GM13977 (cell line): ENCODE measurements around the gene DOCK9.

Experiments
- DNase-seq: peaks from one replicate; pipeline ENCODE4 v3.0.0; 2012; ENCODE audit warnings: low spot score
- in situ Hi-C: fragments of 300-500 bp; cut with MboI; formaldehyde crosslinking; loops from one replicate; pipeline ENCODE4 v1.12.0; 2022; ENCODE audit warnings: low sequenced_read_pairs, low pct_unique_long_range_greater_than_20kb, mixed read lengths, inconsistent platforms; ENCODE audit not compliant: unreplicated experiment
- TF ChIP-seq, protein P1 (sequence below): IDR thresholded peaks from 2 replicates; pipeline ENCODE4 v1.5.1; 2012; ENCODE audit warnings: mild to moderate bottlenecking, control low read depth; ENCODE audit not compliant: insufficient read depth; ENCODE audit errors: extremely low read depth, missing control alignments

DOCK9 gene

DNA sequence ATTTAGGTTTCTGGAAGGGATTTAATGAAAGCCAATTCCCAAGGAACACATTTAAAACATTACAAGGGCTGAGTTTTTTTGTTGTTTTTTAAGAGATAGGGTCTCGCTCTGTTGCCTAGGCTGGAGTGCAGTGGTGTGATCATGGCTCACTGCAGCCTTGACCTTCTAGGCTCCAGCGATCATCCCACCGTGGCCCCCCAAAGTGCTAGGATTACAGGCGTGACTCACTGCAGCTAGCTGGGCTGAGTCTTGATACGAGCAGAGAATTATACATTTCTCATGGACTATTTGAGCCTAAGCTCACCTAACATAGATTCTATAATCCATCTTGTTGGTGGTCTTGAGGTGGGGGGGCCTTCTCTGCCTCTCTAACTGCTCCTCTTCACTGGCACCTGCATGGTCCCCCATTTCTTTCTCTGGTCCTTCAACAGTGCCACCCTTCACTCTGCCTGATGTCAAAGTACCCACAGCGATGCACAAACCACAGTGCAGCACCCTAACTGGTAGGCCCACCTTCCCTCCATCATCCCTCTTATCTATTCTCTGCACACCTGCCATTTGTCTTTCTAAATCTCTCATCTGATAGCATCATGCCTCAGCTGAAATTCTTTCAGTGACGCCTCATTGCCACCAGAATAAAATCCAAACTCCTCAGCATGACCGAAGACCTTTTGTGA lies 37.4 kb downstream of the DOCK9 start:
- TF ChIP-seq, protein P1, sequence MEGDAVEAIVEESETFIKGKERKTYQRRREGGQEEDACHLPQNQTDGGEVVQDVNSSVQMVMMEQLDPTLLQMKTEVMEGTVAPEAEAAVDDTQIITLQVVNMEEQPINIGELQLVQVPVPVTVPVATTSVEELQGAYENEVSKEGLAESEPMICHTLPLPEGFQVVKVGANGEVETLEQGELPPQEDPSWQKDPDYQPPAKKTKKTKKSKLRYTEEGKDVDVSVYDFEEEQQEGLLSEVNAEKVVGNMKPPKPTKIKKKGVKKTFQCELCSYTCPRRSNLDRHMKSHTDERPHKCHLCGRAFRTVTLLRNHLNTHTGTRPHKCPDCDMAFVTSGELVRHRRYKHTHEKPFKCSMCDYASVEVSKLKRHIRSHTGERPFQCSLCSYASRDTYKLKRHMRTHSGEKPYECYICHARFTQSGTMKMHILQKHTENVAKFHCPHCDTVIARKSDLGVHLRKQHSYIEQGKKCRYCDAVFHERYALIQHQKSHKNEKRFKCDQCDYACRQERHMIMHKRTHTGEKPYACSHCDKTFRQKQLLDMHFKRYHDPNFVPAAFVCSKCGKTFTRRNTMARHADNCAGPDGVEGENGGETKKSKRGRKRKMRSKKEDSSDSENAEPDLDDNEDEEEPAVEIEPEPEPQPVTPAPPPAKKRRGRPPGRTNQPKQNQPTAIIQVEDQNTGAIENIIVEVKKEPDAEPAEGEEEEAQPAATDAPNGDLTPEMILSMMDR, result no peak
- in situ Hi-C loops, result no loop called here
- no peak for DNase-seq

DNA sequence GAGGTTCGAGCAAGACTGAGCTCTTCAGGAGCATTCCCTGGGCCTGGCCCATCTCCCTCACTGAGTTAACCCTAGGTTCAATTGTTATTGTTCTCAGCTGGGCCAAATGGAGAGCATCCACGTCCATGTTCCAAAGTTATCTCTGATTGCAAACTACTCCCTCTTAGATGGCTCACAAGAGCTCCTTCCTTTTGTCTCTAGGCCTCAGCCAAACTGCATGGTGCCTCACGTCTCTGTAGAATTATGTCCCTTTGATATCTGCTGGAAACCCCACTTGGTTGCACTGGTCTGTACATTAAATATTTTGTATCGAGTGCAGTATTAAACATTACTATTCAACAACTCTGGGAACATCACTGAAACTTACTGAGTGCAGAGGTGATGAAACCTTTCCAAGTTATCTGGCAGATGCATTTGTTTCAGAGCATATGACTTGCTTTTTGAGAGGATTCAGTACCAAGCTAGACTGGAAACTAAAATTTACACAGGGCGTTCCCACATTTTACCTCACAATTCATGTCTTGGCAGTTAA lies 38.1 kb downstream of the DOCK9 start:
- in situ Hi-C loops, result no loop called here
- TF ChIP-seq, protein P1, result no peak
- DNase-seq, result no peak

DNA sequence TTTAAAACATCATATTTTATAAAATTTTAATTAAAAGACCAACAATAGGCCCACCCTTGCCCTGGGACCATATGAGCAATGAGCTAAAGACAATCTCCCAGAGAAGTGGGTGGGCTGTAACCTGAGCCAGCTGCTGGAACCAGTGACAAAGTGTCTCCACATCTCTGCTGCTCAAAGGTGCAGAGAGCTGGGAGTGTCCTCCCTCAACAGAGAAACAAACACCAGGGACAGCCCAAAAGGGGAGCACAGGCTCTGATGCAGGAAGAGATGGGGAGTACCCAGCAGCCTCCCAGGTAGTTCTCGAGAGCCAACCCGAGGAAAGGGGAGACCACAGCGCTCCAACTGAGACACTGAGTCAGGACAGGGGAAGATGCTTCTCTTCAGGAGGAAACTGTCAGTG lies 39.1 kb downstream of the DOCK9 start:
- in situ Hi-C loops, result no loop called here
- DNase-seq, result no peak
- TF ChIP-seq, protein P1, result no peak

DNA sequence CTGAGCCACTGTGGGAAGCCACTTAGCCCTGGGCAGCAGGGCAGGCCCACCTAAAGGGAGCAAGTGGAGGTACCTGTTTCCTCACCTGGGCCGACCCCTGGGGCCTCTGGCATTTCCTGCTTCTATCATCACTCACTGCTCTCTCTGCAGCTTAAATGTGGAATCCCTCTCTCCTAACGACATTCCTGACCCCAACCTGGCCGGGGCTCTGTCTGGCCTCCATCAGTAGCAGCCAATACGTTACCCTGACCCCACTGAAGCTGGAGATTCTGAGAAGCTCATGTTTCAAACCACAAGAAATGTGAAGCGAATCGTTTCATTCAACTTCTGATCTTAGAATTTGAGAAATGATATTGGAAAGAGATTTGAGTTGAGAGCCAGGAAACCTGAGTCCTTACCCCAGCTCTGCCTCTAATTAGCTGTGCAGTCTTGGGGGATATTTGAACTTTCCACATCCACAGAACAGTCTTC lies 39.9 kb downstream of the DOCK9 start:
- DNase-seq, result no peak
- TF ChIP-seq, protein P1, result no peak
- in situ Hi-C loops, result no loop called here

DNA sequence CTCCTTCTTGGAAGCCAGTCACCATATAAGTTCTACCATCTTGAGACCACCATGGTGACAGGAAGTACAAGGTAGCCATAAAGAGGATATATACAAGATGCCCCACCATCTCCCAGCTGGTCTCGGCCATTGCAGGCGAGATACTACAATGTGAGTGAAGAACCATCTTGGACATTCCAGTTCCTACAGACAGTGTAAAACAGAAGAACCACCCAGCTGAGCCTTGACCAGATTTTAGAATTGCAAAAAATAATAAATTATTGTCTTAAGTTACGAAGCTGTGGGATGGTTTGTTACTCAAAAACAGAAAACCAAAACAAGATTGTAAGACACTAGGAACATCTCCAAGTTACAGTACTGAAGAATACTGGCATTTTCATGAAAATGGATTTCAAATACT lies 43.6 kb downstream of the DOCK9 start:
- no peak for DNase-seq
- in situ Hi-C loops, result no loop called here
- TF ChIP-seq, protein P1, result no peak

DNA sequence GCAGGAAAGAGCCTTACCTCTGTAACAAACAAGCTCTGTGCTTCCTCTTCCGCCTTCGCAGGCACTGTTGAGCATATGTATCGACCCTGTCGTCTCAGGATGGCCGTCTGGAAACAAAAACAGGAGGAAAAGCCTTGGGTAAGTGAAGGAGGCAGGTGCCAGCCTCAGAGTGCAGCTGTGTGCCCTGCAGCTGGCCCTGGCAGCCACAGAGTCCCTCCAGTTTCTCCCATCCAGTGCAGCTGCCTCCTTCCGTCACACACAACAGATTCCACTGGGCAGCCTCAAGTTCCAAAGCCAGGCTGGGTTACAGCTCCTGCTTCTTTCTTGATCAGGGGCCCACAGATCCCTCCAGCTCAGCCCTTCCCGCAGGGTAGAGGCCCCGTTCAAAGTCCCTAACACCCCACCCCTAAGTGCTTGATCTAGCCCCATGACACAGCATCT lies 47.7 kb downstream of the DOCK9 start:
- DNase-seq, result no peak
- in situ Hi-C loops, result no loop called here
- TF ChIP-seq, protein P1, result no peak
